Stimulated activated CD8-positive, alpha-beta memory T cell treated with anti-CD3 and anti-CD28 coated beads, Interleukin-12 subunit alpha, Interleukin-12 subunit beta, amount 100 ng/mL, for 4 hours (primary cell): ENCODE results near the gene STX8.
"Not testable (repeated sequence)": the region's sequence is repeated elsewhere in the genome, so short reads cannot be mapped to it uniquely, and the experiment has no call there.

ENCODE experiments used
- DNase-seq: peaks from one replicate; pipeline ENCODE4 v3.0.0-alpha.2; 2020; ENCODE audit warnings: low read depth

Gene STX8

GRCh38 chr17:9554715-9555114, 20.9 kb downstream of the STX8 start:
- not testable (repeated sequence) for DNase-seq

- no peak for DNase-seq
These were observed 22.0 kb downstream of the STX8 start for GRCh38 chr17:9553596-9553995.

GRCh38 chr17:9553181-9553580, 22.4 kb downstream of the STX8 start:
- no peak for DNase-seq

DNA sequence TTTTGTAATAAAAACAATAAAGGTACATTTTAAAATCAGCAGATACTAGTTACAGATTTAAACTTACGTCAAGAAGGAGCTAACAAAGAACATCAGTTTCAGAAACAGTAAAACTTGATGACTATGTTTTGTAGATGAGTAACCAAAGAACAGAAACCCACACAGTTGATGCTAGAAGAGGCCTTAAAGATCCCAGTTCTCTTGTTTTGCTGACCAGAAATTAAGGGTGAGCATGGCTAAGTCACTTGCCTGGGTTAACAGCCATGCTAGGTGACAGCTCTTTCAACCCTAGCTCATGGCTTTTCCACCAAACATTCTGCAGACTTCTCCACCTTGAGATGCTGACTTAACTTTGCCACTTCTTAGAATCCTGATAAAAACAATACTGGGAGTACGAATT, 26.4 kb downstream of the STX8 start:
- DNase-seq: no peak

GRCh38 chr17:9544221-9544620, 31.4 kb downstream of the STX8 start:
- DNase-seq: no peak

DNA sequence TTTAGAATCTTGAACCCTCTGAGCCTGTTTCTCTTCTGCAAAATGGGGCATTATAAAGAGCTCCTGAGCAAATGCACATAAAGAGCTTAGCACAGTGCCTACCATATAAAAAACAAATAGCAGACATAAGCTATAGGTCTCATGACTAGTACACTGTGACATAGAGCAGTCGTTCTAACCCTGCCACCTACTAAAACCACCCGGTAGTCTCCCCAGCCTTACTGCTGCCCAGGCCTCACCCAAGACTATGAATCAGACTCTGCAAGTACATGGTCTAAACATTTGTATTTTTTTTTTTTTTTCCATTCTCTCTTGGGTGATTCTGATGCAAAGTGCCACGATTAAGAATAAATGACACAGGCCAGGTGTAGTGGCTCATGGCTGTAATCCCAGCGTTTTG, 33.9 kb downstream of the STX8 start:
- DNase-seq: no peak

DNA sequence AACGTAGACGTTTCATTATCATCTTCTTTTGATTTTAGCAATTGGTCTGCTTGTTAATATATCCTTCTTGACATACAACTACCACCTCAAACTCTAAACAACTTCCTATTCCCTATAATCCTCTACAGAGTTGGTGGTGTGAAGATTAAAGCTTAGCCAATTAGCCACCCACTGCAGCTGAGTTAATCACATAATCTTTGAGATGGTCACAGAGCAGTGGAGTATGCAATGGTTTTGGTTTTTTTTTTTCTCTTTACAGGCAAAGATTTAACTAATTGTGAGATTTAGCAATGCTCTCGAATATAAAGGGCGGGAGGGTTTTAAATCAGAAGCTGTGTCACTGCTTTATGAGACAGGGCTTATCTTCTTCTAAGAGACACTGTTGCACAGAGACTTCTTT, 37.0 kb downstream of the STX8 start:
- DNase-seq: no peak

GRCh38 chr17:9537177-9537776, 38.3 kb downstream of the STX8 start:
- no peak for DNase-seq

DNA sequence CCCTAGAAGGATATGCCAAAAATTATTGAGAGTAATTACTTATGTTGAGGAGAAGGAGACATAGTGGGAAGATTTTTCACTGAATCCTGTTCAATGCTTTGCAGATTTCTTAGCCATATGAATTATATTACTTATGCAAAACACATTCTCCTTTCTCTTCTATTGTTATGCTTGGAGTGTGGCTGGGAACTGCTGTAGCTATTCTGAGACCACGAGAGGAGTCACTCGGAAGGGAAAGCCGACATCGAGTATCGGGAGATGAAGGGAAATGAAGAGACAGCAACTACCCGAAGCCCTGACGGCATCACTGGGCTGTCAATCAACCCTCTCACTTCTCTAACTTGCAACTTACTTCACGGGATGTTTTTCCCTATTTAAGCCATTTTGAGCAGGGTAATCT, 39.6 kb downstream of the STX8 start:
- no peak for DNase-seq

- DNase-seq: no peak
These were observed 42.2 kb downstream of the STX8 start for GRCh38 chr17:9533441-9533840.

- no peak for DNase-seq
These were observed 42.9 kb downstream of the STX8 start for GRCh38 chr17:9532715-9533114.

DNA sequence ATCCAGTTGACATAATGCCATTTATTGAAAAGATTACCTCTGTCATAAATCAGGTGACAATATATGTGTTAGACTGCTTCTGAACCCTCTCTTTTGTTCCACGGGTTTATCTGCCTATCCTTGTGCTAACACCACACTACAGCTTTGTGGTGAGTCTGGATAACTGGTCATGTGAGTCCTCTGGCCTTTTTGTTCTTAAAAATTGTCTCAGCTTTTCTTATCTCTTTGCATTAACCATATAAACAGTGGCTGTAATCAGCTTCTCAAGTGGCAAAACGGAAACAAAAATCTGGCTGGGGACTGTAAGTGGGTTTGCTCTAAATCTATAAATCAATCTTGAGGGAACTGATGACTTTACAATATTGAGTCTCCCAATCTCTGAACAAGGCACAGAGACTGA, 44.6 kb downstream of the STX8 start:
- no peak for DNase-seq

- DNase-seq: no peak
These were observed 46.5 kb downstream of the STX8 start for GRCh38 chr17:9529033-9529700.

DNA sequence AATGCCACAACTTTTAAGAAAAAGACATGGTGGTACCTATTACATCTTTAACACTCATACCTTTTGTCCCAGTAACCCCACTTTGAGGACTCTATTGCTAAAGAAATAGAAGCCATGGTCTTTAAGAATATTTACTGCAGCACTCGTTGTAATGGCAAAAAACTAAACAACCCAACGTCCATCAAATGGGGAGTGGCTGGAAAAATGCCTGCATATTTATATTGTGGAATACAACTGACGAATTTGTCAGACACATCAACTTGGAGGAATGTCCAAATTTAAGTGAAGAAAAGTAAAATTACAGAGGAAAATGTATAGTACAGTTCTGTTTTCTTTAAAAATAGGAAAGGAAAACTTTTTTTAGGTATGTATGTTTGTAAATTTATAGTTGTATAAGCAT, 47.8 kb downstream of the STX8 start:
- DNase-seq: no peak

GRCh38 chr17:9522074-9522473, 53.5 kb downstream of the STX8 start:
- no peak for DNase-seq

- no peak for DNase-seq
These were observed 54.6 kb downstream of the STX8 start for GRCh38 chr17:9521062-9521461.

- no peak for DNase-seq
These were observed 55.0 kb downstream of the STX8 start for GRCh38 chr17:9520649-9521048.

DNA sequence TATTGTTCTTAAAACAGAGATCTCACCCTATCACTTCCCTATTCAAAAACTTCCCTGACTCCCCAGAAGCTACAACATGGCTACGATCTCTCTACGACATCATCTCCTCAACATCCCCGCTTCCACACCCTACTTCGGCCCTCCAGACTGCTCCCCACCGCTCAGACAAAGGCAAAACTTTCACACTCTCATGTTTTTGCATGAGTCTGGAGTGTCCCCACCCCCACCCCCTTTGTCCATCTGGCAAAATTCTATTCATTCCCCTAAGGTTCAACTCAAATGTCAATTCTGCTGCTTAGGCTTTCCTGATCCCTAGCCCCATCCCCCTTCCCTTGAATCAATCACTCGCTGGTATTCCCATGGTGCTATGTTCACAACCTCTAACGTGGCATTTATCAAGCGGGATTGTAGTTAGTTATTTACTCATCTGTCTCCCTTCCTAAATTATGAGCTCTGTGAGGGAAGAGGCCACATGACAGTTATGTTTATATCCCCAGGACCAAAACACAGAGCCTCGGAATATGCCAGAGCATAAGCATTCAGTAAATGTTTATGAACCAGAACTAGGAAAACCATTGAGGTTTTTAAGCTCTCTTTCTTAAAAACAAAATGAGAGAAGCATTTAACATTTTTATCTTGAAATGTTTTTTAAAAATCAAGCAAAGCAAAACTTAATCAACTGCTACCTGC, 55.9 kb downstream of the STX8 start:
- DNase-seq: no peak

- no peak for DNase-seq
These were observed 58.2 kb downstream of the STX8 start for GRCh38 chr17:9517396-9517795.

DNA sequence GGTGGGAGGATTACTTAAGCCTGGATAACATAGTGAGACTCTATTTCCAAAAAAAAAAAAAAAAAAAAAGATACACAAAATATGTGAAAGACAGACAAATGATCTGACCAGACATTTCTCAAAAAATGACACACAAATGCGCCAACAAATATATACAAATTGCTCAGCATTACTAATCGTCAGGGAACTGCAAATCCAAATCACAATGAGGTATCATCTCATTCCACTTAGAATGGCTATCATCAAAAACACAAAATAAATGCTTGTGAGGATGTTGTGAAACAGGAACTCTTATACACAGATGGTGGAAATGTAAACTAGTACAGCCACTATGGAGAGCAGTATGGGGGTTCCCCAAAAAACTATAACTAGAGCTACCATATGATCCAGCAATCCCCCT, 62.4 kb downstream of the STX8 start:
- DNase-seq: no peak

DNA sequence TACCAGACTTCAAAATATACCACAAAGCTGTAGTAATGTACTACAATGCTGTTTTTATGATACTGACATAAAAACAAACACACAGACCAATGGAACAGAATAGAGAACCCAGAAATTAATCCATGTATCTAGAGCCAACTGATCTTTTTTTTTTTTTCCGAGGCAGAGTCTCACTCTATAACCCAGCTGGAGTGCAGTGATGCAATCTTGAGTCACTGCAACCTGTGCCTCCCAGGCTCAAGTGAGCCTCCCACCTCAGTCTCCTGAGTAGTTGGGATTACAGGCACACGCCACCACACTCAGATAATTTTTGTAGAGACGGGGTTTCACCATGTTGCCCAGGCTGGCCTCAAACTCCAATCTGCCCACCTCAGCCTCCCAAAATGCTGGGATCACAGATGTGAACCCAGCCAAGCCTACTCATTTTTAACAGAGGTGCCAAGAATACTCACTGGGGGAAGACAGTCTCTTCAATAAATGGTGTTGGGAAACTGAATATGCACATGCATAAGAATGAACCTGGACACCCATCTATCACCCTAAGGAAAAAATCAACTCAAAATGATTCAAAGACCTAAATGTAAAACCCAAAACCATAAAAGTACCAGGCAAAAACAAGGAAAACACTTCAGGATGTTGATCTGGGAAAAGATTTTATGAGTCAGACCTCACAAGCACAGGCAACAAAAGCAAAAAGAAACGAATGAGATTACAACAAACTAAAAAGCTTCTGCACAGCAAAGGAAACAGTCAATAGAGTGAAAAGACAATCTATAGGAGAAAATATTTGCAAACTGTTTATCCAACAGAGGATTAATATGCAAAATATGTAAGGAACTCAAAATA, 63.1 kb downstream of the STX8 start:
- no peak for DNase-seq

DNA sequence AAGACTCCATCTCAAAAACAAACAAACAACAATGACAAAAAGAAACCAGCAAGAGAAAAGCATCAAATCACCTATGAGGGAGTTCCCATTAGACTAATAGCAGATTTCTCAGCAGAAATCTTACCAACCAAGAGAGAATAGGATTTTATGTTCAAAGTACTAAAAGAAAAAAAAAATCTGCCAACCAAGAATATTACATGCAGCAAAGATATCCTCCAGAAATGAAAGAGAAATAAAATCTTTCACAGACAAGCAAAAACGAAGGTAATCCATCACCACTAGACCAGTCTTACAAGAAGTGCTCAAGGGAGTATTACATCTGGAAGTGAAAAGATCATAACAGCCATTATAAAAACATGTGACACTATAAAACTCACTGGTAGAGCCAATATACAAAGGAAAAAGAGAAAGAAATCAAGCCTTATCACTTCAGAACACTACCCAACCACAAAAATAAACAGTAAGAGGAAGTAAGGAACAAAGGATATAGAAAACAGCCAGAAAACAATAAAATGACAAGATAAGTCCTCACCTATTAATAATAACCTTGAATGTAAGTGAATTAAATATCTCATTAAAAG, 66.3 kb downstream of the STX8 start:
- DNase-seq: no peak
